Measurements from ENCODE around the gene CHRDL2.

DNA sequence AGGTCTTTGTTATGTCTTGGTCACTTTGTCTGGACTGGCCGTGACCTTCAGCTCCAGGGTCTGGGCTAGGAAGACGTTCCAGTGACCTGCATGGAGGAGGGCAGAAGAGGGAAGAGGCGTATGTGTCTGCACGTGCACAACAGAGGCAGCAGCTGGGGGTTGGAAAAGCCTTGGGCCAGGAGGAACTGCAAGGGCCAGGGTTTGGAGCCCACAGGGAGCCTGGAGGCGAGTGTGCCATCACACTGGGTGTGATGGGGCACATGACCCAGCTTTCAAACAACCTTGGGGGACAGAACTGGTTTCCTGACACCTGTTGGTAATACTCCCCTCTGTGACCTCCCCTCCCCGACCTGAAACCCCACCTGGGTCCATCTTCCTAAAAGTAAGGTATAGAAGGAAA lies 34.7 kb downstream of the CHRDL2 start:
- TF ChIP-seq, protein P1, sequence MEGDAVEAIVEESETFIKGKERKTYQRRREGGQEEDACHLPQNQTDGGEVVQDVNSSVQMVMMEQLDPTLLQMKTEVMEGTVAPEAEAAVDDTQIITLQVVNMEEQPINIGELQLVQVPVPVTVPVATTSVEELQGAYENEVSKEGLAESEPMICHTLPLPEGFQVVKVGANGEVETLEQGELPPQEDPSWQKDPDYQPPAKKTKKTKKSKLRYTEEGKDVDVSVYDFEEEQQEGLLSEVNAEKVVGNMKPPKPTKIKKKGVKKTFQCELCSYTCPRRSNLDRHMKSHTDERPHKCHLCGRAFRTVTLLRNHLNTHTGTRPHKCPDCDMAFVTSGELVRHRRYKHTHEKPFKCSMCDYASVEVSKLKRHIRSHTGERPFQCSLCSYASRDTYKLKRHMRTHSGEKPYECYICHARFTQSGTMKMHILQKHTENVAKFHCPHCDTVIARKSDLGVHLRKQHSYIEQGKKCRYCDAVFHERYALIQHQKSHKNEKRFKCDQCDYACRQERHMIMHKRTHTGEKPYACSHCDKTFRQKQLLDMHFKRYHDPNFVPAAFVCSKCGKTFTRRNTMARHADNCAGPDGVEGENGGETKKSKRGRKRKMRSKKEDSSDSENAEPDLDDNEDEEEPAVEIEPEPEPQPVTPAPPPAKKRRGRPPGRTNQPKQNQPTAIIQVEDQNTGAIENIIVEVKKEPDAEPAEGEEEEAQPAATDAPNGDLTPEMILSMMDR (tag by site-specific recombination; IDR thresholded peaks at IDR 0.05), result no peak
- no peak for TF ChIP-seq ZFP3 (tag by site-specific recombination; IDR thresholded peaks at IDR 0.05; ENCODE audit: low read depth)
- TF ChIP-seq ZBTB7A (tag by site-specific recombination; IDR thresholded peaks at IDR 0.05; ENCODE audit: low read depth), result no peak
